HG03039 (cell line): ENCODE measurements around the gene SLC25A13.
"Not testable (repeated sequence)": the region's sequence is repeated elsewhere in the genome, so short reads cannot be mapped to it uniquely, and the experiment has no call there.

Source experiments
- ATAC-seq: cut with Tn5 transposase; IDR thresholded peaks from one replicate; pipeline ENCODE4 v1.9.1; 2021; ENCODE audit warnings: mild to moderate bottlenecking, moderate library complexity; ENCODE audit not compliant: unreplicated experiment

SLC25A13 gene

DNA sequence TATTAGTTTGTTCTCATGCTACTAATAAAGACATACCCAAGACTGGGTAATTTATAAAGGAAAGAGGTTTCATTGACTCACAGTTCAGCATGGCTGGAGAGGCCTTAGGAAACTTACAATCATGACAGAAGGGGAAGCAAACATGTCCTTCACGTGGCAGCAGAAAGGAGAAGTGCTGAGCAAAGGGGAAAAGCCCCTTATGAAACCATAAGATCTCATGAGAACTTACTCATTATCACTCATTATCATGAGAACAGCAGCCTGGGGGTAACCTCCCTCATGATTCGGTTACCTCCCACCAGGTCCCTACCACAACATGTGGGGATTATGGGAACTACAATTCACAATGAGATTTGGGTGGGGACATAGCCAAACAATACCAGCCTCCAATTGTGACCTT is 4.9 kb upstream of the SLC25A13 start:
- ATAC-seq, result not testable (repeated sequence)

- no peak for ATAC-seq
Measured at GRCh38 chr7:96322847-96323461, 1.1 kb upstream of the SLC25A13 start.

- no peak for ATAC-seq
Measured at GRCh38 chr7:96322373-96322695, 436 bp upstream of the SLC25A13 start.

GRCh38 chr7:96321031-96321657 is 754 bp downstream of the SLC25A13 start:
- peak; percentile 35 for ATAC-seq

DNA sequence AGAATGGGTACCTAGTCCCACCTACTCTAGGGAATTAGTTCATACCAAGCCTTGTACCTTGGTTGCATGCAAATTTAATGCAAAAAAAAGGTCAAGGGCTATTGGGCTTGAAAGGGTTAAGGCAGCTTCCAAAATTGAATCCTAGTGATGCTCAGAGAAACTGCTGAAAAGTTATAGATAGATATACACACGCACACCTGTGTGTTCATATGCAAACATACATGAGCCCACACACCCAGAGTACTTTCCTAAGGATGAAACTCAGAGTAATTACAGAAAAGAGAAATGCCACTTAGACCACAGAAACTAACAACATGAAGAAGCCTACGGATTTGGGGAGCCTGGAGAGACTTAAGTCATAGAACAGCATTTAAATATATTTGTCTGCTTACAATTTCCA is 1.5 kb downstream of the SLC25A13 start:
- peak; percentile 40 for ATAC-seq

- ATAC-seq, result no peak
Measured at GRCh38 chr7:96319439-96319838, 2.5 kb downstream of the SLC25A13 start.

GRCh38 chr7:96316949-96317348 is 4.9 kb downstream of the SLC25A13 start:
- ATAC-seq, result no peak

DNA sequence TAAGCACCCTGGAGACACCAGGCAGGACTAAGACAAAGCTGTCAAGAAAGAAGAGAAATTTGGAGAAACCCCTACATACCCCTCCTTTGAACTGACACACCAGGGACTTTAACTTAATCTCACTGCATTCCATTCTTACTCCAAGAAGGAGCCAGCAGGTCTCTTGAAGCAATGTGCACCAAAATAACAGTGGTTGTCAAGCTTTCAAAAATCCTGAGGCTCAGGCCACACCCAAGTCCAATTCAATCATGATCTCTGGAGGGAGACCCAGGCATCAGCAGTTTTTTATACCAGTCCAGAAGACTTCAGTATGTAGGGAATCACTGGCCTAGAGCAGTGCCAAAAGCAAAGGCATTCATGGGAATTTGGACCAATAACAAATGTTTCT is 6.8 kb downstream of the SLC25A13 start:
- ATAC-seq, result no peak

DNA sequence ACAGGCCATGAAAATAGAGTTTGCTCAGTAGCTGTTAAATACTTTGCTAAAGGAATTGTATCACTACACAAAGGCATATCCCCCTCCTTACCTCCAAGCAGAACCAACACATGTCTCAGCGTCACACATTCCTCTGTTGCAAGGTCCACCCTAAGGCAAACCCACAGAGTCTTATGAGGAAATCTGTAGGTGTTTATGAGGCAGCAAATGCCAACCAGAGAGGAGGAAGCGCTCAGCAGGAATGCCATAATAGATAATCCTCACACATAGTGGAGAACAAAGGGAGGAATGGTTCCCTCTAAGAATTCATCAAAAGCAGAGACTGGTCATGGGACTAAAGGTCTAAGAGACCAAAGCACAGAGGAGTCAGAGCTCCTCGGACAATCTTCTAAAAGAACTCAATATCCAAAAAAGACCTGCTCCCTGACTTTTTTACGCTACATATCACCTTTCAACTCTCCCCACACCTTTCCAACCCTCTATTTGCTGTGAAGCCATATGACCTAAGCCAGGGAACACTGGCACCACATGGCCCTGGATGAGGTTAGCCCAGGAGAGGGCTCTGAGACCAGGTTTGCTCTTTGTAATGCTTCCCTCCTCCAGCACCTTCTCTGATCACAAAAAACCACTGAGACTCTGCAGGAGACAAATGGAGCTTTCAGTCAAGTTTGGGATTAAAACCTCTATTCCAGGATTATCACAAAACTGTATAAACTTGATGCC is 7.3 kb downstream of the SLC25A13 start:
- no peak for ATAC-seq

GRCh38 chr7:96313940-96314339 is 8.0 kb downstream of the SLC25A13 start:
- ATAC-seq, result no peak

DNA sequence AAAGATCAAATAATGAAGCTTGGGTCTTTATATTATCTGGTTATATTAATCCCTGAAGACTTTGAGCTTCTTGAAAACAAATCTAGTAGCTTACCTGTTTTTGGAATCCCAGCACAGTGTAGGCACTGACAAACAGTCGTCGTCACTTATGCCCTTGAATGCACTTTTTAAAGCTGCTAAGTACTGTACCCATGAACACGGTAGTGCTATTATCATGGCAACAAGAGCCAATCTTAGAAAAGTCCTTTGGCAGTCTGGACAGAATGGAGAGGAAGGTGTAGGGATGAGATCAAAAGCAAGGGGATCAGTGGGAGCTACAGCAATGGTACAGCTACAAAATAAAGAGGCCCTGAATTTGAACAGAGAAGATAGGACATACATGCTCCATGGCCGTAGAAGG is 9.4 kb downstream of the SLC25A13 start:
- no peak for ATAC-seq

DNA sequence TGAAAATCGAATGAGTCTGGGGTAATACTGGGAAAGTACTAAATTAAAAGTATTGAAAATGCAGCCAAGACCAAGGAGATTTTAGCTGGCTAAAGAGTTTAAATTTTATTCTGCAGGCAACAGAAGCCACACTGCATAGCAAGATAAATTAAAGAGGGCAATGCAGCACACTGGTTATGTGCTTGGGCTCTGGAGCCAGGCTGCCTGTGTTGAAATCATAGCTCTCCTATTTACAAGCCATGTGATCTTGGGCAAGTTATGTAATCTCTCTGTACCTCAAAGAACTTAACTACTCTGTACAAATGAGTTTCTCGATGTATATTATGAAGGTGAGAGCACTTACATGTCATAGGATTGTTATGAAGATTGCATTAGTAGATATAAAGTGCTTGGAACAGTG is 9.9 kb downstream of the SLC25A13 start:
- ATAC-seq, result no peak

GRCh38 chr7:96310110-96310509 is 11.8 kb downstream of the SLC25A13 start:
- ATAC-seq, result no peak

DNA sequence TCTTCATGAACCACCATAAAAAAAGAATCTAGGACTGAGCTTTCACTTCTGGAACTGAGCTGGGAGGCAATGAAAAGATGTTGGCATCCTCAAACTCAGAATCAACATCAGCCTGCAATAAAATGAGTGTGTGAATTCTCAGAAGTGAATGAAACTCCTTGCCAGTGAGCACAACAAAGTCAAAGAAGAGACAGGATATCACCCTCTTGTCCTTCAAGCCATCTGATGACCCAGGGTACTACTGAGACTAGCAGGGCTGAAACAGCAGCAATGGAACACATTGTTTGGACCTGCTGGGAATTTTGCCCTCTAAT is 13.0 kb downstream of the SLC25A13 start:
- no peak for ATAC-seq

DNA sequence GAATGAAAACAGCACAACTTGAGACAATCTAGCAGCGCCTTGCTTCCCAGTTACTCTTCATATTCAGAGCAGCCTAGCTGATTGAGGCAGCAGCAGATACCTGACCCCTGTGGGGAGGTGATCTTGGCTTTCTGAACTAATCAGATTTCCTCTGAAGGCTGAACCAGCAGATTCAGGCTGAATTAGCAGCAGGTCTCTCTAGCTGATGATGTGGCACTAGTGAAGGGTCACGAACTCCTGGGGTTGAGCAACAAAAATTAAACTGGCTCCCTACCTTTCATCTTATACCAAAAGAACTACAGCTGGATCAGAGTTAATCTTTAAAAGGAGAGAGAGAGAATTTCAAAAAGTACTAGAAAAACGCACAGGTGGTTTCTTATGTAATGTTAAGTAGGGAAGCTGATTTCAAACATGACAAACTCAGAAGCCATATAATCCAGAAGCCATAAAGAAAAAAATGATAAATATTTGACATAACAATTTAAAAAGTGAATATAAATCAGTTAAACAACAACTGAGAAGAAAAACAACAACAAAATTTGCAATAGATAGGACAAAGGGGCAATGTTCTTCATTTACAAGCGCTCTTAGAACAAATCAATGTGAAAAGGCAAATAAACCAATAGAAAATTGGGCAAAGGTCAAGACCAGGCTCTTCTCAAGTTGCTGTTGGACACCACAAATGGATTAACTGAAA is 13.5 kb downstream of the SLC25A13 start:
- no peak for ATAC-seq

- no peak for ATAC-seq
Measured at GRCh38 chr7:96306385-96307125, 15.3 kb downstream of the SLC25A13 start.

DNA sequence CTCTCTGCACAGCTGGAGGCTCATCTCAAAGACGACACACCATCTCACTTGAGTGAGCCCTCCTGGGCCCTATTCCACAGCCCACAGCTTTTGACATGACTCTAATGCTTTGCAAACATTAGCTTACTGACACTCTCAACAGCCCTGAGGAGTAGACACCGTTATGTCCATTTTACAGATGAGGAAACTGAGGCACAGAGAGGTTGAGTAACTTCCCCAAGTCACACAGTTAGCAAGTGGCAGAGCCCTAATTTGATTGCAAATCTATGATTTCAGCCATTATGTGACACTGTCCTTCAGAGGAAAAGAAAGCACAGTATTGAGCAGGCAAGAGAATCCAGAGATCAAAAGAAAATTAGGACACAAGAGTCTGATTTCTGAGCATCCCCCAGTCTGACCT is 16.0 kb downstream of the SLC25A13 start:
- no peak for ATAC-seq

DNA sequence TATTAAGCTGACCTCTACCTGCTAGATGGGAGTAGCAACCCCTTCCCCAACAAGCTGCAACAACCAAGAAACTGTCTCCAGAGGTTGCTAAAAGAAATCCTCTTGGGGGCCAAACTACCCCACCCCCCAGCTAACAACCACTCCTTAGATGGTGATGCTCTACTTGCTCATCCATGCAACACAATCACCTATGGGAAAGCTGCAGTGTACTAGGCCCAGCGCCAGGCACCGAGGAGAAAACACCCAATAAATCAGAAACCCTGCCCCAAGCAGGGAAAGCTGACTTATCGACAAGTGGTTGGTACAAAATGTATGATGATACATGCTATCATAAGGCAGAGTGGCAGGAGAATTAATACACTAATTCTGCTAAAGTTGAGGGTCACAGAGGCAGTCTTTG is 17.3 kb downstream of the SLC25A13 start:
- ATAC-seq, result no peak

DNA sequence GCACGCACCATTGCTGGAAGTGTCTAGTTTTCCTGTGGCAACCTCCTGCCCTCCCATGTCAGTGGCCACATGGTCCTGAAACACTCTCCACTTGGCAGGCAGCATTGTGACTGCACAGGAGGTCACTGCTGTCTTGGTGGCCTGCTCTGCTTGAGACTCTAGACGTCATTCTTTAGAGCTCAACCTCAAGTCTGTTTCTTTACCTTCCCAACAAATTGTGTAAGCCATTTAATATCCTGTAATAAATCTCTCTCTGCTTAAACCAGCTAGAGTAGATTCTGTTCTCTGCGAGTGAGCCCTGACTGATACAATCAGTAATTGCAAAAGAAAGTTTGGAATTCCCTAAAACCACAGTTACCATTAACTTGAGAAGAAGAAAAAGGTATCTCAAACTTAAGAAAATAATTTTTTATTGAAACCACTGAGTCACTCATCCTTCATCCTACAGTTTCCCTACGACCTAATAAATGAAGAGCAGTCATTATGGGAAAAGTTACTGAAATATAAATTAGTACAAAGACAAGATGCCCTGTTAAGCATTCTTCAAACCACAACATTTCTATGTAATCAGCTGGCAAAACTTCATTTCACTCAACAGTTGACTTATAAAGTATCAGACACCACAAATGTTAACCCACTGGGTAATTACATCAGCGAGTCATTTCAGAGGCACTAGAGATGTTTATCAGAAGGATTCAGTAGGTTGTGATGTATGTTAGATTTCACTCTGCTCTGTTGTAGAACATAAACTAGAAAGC is 18.0 kb downstream of the SLC25A13 start:
- no peak for ATAC-seq

DNA sequence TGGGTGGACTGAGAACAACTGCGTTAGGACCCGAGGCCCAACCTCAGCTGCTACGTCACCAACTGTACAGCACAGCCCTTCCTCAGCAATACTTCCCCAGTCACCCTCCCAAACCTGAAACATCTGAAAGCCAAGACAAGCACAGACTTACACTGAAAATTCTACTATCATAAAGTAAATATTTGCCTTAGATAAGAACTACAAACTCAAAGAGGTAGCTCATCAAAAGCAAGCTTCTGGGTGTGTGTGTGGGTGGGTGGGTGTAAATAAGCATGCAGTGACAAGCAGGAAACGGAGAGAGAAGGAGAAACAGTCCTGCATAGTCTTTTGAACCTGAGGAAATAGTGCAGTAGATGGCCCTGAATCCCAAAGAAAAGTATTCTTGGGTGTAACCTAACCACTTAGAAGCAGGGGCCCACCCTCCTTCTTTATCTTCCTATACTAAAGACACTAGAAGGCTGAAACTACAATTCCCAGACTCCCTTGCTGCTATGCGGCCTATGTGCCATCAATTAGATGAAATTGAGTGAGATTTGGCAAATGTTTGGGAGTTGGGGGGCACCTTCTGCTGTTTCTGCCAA is 18.7 kb downstream of the SLC25A13 start:
- ATAC-seq, result no peak
